D341Med (cell line): ENCODE measurements around the gene KATNAL1.
"Not testable (repeated sequence)": the region's sequence is repeated elsewhere in the genome, so short reads cannot be mapped to it uniquely, and the experiment has no call there.

ENCODE experiments used
- DNase-seq: peaks from one replicate; pipeline ENCODE4 v3.0.0; 2012; ENCODE audit warnings: low spot score

The KATNAL1 gene

DNA sequence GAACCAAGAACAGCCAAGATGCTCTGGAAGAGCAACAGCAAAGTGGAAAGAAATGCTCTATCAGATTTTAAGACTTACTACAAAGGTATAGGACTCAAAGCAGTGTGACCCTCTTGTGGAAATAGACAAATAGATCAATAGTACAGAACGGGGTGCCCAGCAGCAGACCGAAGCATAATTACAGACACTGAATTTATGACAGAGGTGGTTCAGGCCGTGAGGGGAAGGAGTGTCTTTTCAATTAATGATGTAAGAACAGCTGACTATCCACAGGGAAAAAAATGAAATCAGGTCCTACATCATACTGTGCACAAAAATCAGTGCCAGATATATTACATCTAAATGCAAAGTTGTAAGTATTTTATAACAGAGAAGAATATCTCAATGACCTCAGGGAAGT, 95.6 kb downstream of the KATNAL1 start:
- DNase-seq: no peak

DNA sequence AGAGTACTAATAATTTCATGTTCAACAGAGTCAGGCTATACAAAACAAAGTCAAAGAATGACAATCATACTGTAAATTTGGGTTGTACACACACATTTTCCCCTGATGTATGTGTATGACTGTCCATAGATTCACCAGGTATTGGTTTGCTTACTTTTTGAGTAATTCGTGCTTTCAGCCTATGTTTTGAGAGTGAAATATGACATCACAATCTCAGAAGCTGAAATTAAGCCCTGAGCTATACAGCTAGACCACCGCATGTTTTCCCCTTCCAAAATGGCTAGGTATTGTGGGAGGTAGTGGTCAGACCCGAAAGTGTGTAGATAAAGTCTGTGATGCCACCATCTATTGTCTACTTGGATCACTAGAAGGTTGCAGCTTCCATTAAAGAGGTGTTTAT, 102.8 kb downstream of the KATNAL1 start:
- DNase-seq: no peak

DNA sequence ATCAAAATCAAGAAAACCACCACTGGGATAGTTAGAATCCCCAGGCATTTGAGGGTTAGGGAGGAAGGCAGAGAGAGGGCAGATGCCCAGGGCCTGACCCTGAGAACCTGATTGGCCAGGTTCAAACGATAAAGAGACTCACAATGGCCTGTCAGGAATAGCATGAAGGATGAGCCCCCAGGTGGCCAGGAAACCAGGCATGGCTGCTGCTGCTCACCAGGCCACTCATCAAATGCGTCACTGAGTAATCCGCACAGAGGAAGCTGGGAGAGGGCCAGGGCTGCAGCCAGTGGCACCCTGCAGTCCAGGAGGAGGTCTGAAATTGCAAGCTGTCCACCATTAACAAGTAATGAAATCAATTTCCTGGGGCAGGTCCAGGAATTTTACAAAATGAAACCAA, 111.3 kb downstream of the KATNAL1 start:
- DNase-seq: no peak

DNA sequence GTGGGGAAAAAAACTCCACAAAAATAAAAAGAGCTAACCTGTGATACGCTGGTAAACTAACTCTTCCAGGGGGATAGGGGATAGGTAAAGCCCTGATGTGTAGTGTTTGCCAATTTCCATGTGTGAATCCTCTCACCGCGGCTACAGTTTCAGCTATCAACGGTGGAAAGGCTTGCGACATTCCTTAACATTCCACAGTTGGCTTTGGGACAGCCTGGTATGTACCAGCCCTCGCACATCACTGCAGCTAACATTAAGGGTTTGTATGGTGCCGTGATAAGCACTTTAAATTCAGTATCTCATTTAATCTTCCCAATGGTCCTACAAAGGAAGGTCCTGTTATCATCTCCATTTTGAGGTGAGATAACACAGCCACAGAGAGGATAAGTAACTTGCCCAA, 112.4 kb downstream of the KATNAL1 start:
- no peak for DNase-seq

DNA sequence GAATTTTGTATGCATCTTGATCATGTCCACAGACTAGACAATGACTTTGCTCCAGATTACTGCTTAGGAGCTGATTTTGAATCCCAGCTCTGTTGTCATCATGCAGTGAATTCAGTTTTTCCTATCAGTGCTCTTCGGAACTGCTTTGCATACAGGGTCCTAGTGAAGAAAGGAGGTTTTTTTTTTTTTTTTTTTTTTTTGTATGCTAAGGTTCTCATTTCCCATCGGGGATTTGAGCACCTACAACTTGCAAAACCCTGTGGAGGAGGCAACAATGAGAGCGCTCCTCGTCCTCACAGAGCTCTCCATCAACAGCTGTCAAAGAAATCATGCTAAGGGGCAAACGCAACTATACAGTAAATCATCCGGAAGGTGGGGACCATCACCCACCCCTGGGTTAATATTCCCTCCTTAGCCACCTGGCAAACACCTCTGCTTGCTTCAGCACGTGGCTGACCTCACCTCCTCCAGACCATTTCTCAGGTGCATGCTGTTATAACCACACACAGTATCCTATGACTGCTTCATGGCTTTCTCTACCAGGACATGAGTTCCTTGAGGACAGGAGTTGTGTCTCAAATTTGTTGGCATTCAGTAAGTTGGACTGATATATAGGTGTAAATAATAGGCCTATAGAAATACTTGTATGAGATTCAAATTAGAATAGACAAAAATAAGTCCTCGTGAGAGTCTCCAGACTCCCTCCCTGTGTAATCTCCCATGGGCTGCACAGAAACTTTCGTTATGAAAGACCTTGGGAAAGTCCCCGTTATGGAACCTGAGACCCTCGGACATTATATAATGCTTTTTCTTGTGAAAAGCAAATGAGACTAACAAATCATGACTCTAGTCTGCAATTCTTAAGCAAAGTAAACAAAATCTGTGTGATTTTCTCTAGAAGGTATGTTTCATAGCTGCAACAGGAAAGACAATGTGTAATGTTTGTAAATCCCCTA, 113.8 kb downstream of the KATNAL1 start:
- DNase-seq: no peak

DNA sequence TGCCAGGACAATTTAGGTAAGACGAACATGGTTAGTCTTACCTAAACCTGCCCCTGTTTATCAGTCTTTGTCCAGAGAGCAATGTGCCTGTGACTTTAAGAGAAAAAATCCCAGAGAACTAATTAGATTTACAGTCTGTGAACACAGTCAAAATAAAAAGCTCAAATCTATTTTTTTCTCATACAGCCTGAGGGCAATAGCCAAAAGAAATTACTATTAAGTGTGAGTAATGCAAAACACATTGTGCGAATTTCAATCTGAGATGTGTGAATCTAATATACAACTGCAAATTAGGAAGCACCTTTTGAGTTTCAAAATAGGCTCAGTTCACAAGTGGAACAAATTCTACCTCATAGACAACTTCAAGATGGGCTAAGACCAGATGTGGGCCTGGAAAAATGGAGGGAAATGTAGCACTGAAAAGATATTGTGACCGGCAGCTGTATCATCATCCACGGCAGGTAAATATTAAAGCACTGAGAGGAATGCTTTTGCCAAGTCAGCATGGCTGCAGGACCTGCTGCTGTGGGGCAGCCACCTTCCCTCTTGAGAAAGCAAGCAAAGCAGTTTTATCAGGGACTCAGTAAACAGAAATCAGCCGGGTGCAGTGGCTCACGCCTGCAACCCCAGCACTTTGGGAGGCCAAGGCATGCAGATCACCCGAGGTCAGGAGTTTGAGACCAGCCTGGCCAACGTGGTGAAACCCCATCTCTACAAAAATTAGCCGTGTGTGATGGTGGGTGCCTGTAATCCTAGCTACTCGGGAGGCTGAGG, 114.8 kb downstream of the KATNAL1 start:
- no peak for DNase-seq

DNA sequence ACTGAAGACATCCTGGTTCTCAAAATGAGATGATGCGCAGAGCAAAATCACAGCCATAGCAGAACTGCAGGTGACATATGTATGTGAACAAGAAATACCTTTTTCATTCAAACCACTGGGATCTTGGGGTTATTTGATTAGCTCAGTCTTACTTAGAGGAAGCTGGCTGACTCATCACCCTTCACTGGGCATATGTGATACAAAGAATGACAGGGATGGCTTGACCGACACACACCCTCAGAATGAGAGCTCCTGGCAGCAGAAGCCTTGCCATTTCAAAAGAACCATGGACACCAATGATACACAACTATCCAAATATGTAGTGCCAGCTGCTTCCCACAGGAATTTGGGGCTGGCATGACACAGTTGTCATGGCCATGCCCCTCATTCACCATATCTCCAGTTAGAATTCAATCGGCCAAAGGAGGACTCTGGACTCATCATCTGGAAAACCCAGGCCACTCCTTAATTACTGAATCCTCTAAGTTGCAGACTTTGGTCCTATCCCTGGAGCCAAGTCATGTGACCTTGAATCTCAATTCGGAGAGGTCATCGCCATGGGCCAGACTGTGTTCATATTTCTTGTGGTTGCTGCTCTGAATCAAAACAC, 115.8 kb downstream of the KATNAL1 start:
- DNase-seq: no peak

DNA sequence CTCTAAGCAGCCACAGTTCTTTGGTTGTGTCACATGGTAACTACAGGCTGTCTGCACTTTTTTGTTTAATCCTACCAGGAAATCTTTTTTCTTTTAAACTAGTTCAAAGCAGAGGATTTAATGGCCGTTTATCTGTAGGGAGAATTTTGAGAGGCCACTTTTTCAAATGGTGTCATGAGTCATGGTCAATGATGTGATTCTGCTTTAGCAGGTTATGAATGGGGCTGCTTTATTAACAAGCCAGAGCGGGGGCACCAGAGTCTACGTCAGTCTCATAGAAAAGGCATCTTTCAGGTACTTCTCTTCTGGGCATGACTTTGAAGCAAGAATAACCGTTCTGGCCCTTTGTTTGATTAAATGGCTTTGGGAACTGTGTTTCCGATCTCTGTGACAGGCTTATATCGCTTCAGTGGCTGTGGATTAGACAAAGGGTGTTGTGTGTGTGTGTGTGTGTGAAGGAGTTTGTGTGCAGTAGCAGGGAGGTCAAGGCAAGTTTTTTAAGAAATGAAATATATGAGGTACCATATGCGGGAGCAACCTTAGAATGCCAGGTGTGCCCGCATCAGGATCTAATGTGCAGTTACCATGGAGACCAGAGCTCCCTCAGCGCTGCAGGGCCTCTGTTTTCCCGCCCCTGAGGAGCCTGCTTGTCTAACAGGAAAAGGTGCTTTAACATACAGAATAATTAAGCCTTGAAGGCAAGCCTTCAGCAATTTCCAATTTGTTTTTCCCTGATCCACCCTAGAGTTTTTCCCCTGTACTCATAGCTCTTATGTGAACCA, 120.5 kb downstream of the KATNAL1 start:
- DNase-seq: no peak

DNA sequence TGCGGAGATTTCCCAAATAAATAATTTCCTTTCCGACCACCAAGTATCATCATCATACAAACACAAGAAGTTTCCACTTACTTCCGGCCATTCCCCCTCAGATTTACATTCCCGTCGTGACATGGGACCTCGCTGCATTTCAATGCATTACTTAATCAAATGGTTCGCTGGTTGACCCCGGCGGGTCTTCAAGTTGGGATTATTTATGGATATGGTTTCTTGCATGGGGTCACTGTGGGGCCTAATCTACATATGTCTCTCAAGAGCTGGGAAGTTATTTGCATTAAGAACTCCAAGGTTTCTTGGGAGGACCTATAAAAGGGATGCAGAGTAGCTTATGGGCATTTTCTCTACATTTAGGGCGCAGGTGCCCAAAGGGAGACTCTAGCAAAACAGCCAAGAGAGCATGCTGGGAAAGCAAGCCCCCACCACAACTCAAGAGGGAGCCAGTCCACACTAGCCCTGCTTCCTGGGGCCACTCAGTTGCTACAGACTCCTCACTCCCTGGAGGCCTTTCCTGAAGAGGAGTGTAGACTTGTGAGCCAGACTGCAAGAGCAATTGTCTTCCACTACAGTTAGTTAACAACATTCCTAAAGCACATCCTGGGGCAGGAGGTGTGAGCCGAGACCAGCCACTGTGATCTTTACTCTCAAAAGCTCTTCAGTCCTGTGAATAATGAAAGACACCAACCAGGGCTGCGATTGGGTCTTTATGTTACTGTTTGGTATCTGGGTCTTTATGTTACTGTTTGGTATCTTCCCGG, 125.3 kb downstream of the KATNAL1 start:
- DNase-seq: no peak

DNA sequence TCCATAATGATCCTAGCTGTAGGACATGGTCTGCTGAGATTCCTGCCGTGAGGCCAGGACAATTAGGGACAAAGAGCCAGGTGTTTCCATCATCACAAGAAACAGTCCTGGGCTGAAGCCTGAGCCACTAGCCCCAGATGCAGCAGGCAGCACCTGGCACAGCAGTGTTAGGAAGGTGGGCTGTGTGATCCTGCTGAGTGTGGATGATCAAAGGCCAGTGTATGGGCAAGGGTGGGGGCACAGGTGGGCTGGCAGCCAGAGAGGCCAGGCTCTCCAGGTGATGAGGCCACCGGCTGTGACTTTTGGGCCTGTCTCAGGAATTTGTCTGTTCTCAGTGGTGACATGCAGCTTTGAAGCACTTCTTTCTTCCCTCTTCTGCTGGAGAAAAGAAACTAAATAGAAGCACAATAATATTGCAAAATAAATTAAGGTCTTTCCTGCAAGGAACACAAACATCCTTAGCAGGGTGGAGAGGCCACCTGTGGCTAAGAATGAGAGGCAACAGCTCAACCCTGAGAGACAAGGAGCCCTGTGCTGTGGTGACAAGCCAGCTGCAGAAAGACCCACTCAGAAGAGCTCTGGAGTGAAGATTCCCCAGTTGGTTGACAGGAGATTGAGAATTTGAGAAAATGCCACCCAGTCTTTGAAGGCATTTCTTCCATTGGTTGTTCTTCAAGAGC, 127.6 kb downstream of the KATNAL1 start:
- DNase-seq: no peak

DNA sequence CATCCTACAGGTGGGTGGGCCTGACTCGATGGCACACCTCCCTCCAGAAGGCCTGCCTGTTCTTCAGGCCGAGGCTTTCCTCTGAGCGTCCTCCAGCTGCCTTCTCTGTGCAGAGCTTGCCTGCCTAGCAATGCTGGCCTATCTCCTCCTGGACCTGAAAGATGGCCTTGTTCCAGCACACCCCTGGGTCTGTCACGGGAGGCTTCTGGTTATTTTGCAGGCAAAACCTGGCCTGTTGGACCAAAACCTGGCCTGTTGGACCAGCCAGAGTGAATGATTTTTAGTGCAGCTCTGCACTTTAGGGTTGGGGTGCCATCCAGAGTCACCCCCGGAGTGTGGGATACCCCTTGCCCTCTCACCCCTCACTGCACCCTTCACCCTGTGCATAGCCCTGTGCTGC, 128.4 kb downstream of the KATNAL1 start:
- no peak for DNase-seq

DNA sequence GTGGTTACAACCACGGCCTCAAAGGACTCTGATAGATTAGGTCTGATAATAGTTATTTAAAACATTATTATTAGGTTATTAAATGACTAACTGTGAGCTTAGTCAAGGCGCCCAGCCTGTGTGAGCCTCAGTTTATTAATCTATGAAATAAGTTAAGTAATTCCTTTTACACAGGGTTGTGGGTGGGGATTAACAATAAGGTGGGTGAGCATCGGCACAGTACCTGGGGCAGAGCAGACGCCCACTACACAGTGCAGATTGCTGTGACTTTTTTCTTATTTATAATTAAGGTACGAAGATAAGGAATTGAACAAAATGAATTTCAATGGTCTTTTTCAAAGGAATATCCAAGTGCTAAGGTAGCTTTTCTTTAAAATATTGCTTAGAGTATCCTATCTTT, 132.2 kb downstream of the KATNAL1 start:
- DNase-seq: no peak

DNA sequence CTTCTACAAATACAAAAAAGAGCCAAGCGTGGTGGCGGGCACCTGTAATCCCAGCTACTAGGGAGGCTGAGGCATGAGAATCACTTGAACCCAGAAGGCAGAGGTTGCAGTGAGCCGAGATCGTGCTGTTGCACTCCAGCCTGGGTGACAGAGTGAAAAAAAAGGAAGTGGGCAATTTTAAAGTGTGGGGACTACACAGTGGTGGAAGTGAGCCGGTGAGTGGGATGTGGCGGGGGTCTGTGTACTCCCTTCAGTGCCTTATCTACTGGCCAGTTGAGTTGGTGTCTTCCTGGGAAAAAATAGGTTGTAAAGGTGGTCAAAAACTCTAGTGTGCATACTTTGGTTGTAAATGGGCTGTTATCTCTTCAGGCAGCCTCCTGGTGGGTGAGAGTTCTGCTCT, 133.1 kb downstream of the KATNAL1 start:
- DNase-seq: not testable (repeated sequence)

DNA sequence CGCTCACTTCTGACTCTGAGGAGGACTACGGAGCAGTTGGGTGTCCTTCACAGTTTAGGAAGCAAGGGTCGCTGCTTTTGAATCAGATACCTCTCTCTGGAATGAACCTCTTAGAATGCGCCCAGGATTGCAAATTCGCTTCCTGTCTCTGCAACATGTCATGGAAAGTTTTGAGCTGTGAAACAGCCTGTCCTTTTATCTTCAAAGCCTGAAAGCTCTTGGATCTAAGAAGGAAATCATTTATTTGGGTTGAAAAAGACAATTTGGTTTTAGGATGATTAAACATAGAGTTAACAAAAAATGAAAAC, 134.1 kb downstream of the KATNAL1 start:
- no peak for DNase-seq

DNA sequence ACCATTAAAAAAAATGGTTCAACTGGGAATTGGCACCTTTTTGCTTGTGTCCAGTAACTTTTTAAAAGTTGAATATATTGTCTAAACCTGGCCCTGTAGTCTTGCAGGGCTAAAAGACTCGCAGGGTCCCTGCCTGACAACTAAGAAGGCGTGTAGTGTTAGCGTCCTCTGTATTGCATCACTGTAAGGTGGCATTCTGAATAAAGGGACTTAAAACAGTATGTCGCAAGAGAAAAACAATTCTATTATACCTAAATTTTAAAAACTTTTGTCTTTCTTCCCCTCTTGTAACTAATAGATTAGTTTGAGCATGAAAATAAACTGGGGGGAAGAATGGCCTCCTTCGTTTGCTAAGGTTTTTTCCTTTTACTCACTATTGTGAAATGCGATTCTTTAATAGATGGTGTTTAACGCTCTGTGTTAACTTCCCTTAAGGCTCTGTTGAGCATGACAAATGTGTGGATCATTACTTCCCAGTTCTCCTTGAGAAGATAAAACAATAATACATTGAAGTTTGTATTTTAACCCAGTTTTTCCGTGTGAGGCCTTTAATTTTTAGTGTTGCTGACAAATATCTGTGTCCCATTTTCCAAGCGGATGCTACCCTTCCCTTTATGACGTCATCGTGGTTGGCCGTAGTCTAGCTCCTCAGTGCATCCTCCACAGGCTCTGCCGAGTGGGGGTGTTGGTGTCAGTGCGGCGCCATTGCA, 134.6 kb downstream of the KATNAL1 start:
- DNase-seq: no peak

DNA sequence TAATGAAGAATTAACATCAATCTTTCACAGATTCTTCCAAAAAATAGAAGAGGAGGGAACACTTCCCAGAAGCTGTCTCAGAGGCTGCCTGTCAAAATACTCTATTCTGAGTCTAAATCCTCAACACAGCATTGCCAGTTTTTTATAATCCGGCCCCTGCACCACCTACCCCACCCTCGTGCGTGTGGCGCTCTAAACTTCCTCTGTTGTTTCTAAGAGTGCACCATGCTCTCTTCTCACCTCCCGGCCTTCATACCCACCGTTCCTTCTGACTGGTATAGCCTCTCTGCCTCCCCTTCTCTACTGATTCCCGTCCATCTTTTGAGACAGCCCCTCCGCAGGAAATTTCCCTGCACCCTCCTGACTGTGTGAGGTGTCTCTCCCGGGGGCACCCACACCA, 136.8 kb downstream of the KATNAL1 start:
- no peak for DNase-seq

DNA sequence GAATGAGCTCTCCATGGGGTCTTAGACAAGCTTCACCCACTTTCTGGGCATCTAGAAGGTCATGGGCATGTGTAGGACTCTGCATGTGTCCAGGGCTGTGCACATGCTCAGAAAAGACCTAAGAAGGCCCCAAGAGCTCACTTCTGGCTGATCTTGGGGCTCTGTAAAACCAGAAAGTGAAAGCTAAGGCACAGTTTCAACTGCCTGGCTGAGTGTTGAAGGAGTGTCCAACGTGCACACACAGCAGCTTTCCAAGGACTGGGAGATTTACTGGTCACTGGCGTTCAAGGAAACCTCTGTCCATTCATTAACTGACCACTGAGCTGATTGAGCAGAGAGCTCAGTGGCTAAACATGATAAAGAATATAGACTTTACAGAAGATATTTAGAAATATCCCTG, 137.9 kb downstream of the KATNAL1 start:
- DNase-seq: no peak

DNA sequence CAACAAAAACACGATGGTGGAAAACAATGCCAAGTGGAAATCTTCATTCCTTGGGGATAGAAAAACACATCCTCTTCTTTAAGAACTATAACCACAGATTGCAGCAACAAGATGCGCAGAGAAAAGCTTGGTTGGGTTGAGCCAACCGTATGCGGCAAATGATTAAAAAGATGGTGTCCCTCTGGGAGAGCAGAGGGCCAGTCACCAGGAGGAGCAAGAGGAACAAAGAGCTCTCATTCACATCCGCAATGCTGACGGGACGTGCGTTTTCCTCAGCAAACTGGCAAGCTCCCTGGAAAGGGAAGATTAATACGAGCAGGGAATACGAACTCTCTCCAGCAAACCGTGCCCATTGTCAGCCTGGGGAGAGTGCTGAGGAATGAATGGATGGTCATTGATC, 141.6 kb downstream of the KATNAL1 start:
- no peak for DNase-seq

DNA sequence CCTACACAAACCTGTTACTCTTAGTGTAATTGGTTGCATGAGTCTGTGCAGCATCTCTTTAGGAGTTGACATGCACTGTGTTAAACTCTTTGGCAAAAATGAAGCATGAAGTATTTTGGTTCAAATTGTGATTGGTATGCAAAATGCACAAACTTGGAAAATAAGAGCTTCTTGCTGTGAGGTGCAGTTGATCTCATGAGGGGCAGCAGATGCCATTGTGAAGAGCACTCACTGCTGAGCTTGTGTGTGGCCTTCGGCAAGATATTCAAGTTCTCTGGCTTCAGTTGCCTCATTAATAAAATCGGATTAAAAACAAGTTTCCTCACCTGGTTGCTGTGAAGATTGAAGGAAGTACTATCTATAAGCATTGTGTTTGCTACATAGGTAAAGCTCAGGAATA, 142.3 kb downstream of the KATNAL1 start:
- no peak for DNase-seq

DNA sequence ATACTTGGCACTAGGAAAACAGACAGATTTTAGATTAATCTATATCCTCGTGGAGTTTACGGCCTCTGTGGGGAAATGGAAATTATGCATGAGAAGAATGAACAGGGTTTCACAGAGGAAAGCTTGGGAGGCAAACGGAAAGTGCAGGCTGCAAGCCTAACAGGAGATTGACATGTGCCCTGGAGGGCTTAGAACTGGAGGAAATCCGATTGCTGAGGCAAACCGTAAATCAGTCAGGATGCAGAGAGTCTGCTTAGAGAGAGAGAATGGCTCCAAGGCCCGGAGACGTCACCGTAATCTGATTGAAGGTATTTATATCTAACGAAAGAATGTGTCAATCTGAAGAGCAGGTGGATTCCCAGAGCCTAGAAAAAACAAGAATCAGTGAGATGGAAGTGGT, 143.2 kb downstream of the KATNAL1 start:
- no peak for DNase-seq
